Ovary (tissue), 9 donors: ENCODE results near the gene NR1H2. TPM values are rescaled to one million over a fixed set of nuclear protein-coding genes. Genes with fewer than 3 reads are reported as not detected.

Source experiments
- DNase-seq, 5 donors: peaks; one replicate each; pipeline ENCODE4 v3.0.0-alpha.2; 2019 to 2020
- H3K27ac ChIP-seq, 2 donors: fragments of 200-600 bp; one replicate each; pipeline versions ENCODE4 v1.5.1 to v1.8.0; 2019 to 2022
- H3K27me3 ChIP-seq: fragments of 200-600 bp; one replicate; pipeline ENCODE4 v1.8.0; 2022
- H3K36me3 ChIP-seq: fragments of 200-600 bp; sonication (generic); one replicate; pipeline ENCODE4 v1.5.1; 2019
- H3K4me1 ChIP-seq: one replicate; pipeline ENCODE4 v1.8.1; 2013; ENCODE audit warnings: mild to moderate bottlenecking, moderate library complexity; ENCODE audit not compliant: insufficient read depth
- H3K4me3 ChIP-seq: fragments of 200-600 bp; sonication (generic); one replicate; pipeline ENCODE4 v1.5.1; 2017
- H3K9me3 ChIP-seq, 2 donors: fragments of 200-600 bp in 1 of 2; sonication (generic) in 1 of 2; one replicate each; pipeline versions ENCODE4 v1.5.1 to v1.8.1; 2013 to 2019; ENCODE audit warnings: mild to moderate bottlenecking in 1 of 2, moderate library complexity in 1 of 2
- CTCF ChIP-seq, 3 donors: fragments of 450-650 bp in 2 of 3; fragments of 200-600 bp in 1 of 3; IDR thresholded peaks; one replicate each; pipeline versions ENCODE4 v1.5.1 to v1.8.0; 2016 to 2022; ENCODE audit warnings: antibody characterized with exemption in 3 of 3, mild to moderate bottlenecking in 1 of 3
- EP300 ChIP-seq: sonication (generic); formaldehyde crosslinking; IDR thresholded peaks from one replicate; pipeline ENCODE4 v1.6.1; 2017; ENCODE audit warnings: antibody characterized with exemption
- POLR2A ChIP-seq: fragments of 450-650 bp; IDR thresholded peaks from one replicate; pipeline ENCODE4 v1.6.1; 2017; ENCODE audit warnings: antibody characterized with exemption, mild to moderate bottlenecking, moderate library complexity
- WGBS, 3 donors: extraction: QIAGEN DNeasy Blood & Tissue Kit in 1 of 3; methylation state at CpG; one replicate each; pipeline versions ENCODE4 v1.1.5 to v1.1.7; 2013 to 2017; 5-methylcytosine and 5-hydroxymethylcytosine counted together
- intact Hi-C, 4 donors: fragments of 100-400 bp; cut with DNase I; formaldehyde crosslinking; loops; one replicate each; pipeline versions ENCODE4 v1.11.0 to v1.15.1; 2022 to 2023
- polyA plus RNA-seq, 2 donors: library from polyadenylated mRNA; stranded (reverse); fragments of 200-250 nt in 1 of 2; fragments of 350-450 nt in 1 of 2; fragmentation: Illumina TruSeq in 1 of 2; extraction: RNeasy Lipid Tissue Mini Kit (QIAGEN cat#74804) in 1 of 2; gene quantifications; one replicate each; pipeline ENCODE4 v1.2.3, GENCODE V29; 2013 to 2014
- total RNA-seq, 7 donors: library from RNA; depleted of rRNA in 2 of 7; stranded (reverse); fragments of >200 nt in 2 of 7; fragmentation: NEBNext Ultra II Directional in 3 of 7; extraction: Animal tissue kit (Norgen Biotek cat#: 25700) in 3 of 7; gene quantifications; one replicate each; pipeline versions ENCODE4 v1.1.0 to v1.2.4, GENCODE V29; 2016 to 2023
- donor health status: DM: no; HTN: no; CAD: no; lungs with moderate emphysema.
- donor health status: DM: no; HTN: no; CAD: no.
- donor health status: Bipolar disorder and iron deficiency.
- donor health status: DM: yes; HTN: yes; CAD: no.
- donor health status: DM: no; HTN: no; CAD: no.
- donor health status: DM: yes; HTN: yes; CAD: no.

Gene NR1H2
- total and polyA plus RNA-seq, 9 donors = 11.5 to 84.2 (median 62.3) TPM

- TF ChIP-seq POLR2A = no peak
- TF ChIP-seq EP300 = no peak
- TF ChIP-seq CTCF (IDR thresholded peaks at IDR 0.05) = no peak
- H3K36me3 ChIP-seq = no peaks in the 10 kb centered on the region
- H3K4me3 ChIP-seq = no peak overlapping the region
- no peaks in the 10 kb centered on the region for H3K9me3 ChIP-seq
- H3K27ac ChIP-seq = no peak overlapping the region
- 84 to 90% (median 85%) methylated on average over 57 to 58 of the region's 58 CpGs for WGBS, 3 donors
- no peaks in the 10 kb centered on the region for H3K27me3 ChIP-seq
- peak in 1 of 5 donors; percentile 44 for DNase-seq
- intact Hi-C loops = loop anchor here in 1 of 4 donors (10.0 kb wide), 1 partner anchor 423 kb away; no protein-coding TSS in a partner anchor
- peaks cover 2% of the 10 kb centered on the region for H3K4me1 ChIP-seq
Observed at GRCh38 chr19:50381881-50382729, 5.8 kb downstream of the NR1H2 start.

GRCh38 chr19:50383001-50383851, 7.0 kb downstream of the NR1H2 start:
- H3K27me3 ChIP-seq = no peaks in the 10 kb centered on the region
- intact Hi-C loops = loop anchor here in 1 of 4 donors (10.0 kb wide), 1 partner anchor 422 kb away; no protein-coding TSS in a partner anchor
- no peaks in the 10 kb centered on the region for H3K9me3 ChIP-seq
- 33 to 44% (median 38%) methylated on average over 21 of the region's 21 CpGs for WGBS, 3 donors
- H3K27ac ChIP-seq = peak overlapping the region; percentile 58 to 80
- peaks cover 2% of the 10 kb centered on the region for H3K4me1 ChIP-seq
- H3K36me3 ChIP-seq = no peaks in the 10 kb centered on the region
- peak overlapping the region; percentile 60 for H3K4me3 ChIP-seq
- no peak for TF ChIP-seq CTCF (IDR thresholded peaks at IDR 0.05)
- DNase-seq = peak in 1 of 5 donors; percentile 26

- 1% methylated on average over 58 to 78 of the region's 78 CpGs for WGBS, 3 donors
- Histone ChIP-seq H3K9me3 (no peaks in the 10 kb centered on the region), H3K4me1 (peaks cover 2% of the 10 kb centered on the region), H3K36me3 (no peaks in the 10 kb centered on the region), H3K4me3 (peak within 1 kb of the TSS; percentile 60), H3K27ac (peak within 1 kb of the TSS; percentile 58 to 80), H3K27me3 (no peaks in the 10 kb centered on the region)
- TF ChIP-seq CTCF (IDR thresholded peaks at IDR 0.05) (no peak), POLR2A (peak; percentile 20), EP300 (peak; percentile 23)
- intact Hi-C loops = loop anchor here in 1 of 4 donors (10.0 kb wide), 1 partner anchor 421 kb away; no protein-coding TSS in a partner anchor
- peak; percentile 97 to 99 (median 98) for DNase-seq
Observed at GRCh38 chr19:50383852-50384684, 7.8 kb downstream of the NR1H2 start, which contains the start of gene POLD1. POLD1 (plus strand) TSS chr19:50384347; CDS start chr19:50398852, 14,505 bp downstream.
